HG03159 (cell line): ENCODE data around the gene A1CF.

ENCODE experiments used
- ATAC-seq: cut with Tn5 transposase; IDR thresholded peaks from one replicate; pipeline ENCODE4 v1.9.1; 2021; ENCODE audit warnings: mild to moderate bottlenecking, moderate library complexity; ENCODE audit not compliant: unreplicated experiment

A1CF gene

DNA sequence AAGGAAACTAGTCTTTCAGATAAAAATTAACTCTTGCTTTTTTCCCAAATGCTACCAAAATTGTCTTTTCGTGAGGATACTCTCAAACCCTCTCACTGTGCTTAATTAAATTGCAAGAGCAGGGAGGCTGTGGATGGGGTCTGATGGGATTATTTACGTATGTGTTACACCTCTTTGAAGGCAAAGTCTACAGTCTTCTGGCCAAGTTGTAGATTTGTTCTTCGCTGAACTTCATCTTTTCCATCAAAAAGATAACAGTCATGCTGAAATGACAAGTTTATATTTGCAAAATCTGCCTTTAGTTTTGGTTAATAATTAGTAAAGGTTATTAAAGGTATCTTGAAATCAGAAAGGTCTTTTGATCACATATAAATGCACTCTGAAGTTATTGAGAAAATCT is 22.7 kb downstream of the A1CF start:
- no peak for ATAC-seq

DNA sequence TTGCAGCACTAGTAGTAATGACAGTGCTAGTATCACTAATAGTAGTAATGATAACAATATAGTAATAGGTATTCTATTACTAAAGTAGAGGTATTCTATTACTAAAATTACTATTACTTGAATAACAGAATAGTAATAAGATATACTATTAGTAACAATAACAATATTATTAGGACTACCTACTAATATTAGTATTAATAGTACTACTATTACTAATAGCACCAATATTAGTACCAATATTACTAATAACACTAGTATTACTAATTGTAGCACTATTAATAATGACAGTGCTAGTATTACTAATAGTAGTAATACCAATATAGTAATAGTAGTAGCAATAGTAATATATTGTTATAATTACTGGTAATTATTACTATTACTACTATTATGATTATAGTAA is 24.1 kb downstream of the A1CF start:
- no peak for ATAC-seq

DNA sequence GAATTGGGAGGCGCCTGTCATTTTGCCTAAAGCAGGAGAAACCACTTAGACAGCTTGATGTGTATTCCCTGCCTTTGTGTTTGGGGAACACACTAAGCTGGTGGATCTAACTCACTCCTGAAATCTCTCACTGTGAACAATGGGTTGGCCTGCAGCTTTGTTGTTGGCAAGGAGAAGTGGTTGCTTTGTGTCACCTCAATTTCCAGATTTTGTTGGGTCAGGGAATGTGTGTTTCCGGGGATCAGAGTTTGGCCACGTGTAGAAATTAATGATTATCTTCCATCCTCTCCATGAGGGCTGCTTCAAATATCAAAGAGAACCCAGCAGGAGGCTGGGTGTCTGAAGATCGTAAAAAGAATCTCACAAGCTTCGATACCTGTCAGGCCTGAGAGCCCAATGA is 27.8 kb downstream of the A1CF start:
- ATAC-seq: no peak

DNA sequence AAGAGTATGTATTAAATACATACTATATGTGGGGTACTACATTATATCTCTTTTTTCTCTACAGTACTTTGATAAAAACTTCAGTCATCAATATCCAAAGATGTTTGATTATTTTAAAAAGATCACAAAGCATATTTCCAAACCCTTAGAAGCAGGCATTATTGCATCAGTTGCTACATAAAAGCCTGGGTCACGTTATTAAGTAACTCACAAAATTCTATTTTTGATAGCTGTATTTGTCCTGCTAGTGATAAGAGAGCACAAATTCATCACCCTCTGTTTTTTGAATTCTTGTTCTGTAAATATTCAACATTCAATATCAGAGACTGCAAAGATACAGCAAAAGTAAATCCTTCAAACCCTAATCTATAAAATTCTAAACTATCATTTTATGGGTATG is 30.0 kb downstream of the A1CF start:
- no peak for ATAC-seq

DNA sequence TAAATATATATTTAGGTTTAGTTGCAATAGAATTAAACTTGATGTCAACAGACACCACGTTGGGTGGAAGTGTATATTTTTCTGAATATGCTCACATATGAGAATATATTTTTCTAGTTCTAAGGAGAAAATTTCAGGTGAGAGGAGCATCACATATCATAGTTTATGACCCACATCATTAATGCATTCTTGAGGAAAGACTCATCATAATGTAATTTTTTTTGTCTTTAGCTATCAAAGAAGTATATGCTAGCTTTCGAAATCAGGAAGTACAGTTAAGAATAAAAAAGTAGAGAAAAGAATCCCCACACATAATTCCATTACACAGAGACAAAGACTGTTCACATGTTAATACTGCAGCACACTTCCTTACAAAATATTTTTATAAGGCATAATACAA is 30.4 kb downstream of the A1CF start:
- ATAC-seq: no peak

DNA sequence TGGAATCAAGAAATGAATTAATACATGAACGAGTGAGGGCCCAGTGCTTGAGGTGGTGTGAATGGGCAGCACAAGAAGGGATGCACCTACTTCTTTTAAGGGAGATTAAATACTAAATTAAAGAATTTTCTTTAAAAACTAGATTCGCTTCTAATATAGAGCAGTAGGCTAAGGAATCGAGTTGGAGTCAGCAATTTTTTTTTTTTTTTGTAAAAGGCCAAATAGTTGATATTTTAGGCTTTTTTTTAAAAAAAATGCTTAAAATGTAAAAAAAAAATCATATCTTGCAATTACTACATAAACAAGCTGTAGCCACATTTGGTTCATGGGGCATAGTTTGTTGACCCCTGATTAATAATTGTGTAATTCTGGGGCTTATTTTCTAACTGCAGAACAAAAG is 31.9 kb downstream of the A1CF start:
- no peak for ATAC-seq

DNA sequence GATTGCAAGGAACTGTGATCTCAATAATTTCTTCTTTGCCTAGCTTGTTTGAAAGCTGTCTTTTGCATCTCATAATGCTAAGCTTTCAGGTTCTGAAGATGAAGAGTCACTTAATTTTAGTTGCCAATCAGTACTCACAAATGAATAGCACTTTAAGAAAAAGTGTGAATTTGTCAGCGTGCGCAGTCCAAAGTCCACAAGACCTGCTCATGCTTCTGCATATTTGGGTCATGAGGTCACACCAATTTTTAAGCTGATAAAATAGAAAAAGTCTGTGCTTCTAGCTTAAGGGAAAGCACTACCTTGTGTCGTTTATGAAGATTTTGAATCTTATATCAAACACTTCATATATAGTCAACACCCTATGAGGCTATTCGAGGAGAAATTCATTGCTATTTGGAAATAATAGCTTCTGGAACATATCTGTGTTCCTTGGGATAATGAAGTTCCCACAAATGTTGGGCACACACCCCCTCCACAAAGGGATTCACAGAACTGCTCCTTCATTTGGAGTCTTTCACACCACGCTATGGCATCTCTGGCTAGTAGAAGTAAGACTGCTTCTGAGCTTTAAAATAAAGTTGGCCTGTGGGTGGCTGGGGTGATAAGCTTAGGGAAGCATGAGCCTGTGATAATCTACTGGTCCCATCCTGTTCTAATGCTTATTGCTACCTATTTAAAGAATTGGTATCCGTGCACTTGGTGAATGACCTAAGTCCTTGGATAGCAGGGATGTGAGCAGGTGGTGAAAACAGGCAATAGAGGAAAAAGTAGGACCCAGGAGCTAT is 33.3 kb downstream of the A1CF start:
- ATAC-seq: no peak

DNA sequence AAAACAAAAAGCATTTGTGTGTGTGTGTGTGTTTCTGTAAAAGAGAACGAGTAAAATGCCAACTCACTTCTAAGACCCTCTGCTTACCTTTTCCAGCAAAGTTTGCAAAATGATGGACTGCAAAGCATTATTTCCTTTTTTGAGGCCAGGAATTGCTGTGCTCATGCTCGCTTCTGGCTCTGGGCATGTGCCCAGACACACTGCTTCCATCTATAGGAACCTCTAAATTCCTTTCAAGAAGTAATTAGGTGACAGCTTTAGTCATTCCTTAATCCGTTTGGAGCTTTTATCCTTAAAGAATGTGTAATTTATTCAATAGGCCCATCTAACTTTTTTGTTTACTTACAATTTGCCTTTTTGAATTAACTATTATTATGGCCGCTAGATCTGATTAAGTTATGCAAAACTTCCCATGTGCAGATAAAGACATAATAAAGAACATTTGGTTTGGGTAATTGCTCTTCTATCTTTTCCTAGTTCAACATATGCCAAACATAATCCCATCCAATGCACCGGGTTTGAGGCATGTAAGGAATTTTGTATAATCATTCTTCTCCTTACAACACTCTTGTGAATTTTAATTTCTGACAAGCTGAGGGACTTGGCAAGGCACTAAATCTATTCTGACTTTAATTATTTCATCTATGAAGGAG is 34.7 kb downstream of the A1CF start:
- no peak for ATAC-seq

DNA sequence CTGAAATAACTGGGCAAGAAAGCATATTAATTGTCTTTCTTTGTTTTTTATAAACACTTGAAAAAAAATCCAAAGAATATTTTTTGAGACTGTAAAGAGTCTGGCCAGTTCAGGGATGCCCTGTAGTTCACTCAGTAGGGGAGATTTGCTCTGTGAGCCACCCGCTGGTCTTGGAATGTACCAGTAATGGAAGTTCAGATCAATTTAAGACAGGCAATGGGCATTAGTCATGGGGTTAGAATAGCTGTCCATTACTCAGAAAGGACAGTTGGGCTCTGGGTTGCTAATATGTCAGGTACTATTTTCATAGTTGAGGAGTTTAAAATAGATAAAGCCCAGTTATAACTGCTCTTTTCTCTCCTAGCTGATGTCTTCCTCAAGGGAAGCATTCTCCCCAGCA is 38.7 kb downstream of the A1CF start:
- ATAC-seq: no peak

DNA sequence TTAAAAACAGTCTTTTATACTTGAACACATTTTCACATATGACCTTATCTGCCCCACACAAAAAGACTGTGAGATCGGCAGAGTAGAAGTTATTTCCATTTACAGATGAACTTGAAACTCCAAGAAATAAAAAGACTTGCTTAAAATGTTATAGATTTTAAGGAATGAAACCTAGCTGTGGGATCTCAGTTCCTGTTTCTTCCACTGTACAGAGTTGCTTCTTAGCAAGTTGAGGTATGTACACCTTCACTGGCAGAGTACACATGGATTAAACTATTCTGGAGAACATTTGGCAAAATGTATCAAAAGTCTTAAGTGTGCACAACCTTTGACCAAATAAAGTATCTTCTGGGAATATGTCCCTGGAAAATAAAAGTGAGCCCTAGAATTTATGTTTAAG is 48.3 kb downstream of the A1CF start:
- ATAC-seq: no peak

DNA sequence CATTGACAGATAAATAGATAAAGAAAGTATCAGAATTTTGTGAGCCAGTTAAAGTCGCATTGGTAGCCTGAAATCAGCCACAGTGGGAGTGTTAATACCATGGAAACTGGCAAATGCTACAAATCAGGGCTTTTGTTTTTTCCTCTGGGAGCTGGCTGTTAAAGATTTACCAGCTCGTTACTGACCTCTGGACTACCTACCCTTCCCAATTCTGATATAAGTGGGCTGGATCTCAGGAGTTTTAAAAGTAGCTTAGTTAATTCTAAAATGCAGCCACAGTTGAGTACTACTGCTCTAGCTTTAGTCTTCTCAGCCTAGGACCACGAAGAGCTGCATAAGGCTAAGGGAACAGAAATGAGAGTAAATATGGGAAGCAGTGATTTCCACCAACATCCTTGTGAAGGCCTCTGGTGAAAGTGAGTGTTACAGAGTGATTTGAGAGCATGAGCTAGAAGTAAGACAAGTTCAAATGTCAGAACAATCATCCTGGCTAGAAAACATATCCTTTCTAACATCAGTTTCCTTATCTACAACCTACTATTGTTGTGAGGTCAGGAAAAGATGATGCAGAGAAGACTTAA is 53.2 kb downstream of the A1CF start:
- ATAC-seq: no peak

DNA sequence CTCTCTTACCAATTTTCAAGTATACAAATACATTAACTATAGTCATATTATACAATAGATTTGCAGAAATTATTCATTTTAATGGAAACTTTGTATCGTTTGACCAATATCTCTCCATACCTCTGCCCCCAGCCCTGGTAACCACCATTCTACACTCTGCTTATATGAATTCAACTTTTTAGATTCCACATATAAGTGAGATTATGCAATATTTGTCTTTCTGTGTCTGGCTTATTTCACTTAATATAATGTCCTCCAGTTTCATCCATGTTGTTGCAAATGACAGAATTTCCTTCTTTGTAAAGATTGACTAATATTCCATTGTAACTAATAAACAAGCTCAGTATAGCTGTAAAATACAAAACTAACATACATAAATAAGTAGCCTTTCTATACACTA is 55.4 kb downstream of the A1CF start:
- ATAC-seq: no peak

DNA sequence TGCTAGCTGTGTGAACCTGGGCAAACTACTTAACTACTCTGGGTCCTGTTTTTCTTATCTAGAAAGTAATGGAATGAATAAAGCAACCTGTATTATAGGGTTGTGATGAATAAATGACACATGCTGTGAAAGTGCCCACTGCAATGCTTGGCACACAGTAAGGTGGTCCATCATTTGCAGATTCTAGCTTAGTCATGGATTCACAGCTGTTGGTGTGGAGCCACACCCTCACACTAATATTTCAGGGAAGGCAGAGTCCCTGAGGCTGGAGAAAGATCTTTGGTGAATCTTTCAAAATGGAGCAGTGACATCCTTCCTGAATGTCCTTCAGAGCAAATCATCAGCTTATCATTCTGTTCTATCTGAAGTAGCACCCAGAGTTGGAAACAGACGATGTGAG is 60.6 kb downstream of the A1CF start:
- ATAC-seq: no peak

DNA sequence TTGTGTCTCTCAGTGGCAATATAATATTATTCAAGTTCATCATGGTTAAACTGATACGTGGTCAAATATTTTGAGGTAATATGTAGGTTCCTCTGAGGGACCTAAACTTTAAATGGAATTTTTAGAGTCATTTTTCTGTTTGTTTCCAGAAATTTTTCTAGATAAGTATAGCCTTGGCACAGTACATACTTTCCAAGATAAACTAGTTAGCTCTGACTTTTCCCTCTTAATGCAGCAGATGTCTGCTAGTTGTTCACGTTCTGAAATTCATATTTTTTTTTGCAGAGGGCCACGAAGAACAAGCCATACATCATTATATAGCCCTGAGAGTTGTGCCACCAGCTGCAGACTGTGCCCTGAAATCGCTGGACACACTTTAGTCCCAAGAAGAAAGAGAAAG is 61.6 kb downstream of the A1CF start:
- no peak for ATAC-seq

DNA sequence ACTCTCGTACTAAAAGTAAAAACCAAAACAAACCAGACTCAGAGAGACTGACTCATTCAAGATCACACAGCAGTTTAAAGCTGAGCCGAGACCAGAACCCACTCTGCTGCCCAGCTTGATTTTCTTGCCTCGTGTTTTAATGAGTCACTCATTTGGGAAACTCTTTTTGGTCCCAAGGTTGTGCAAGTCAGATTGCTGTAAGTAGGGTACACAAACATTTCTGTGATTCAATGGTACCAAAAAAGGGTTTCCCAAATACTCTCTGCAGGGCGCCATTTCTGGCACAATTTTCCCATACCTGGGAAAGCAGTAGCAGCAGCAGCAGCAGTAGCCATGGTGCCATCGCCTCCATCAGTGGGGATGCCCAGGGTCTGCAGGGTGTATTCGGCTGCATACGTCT is 75.8 kb downstream of the A1CF start:
- no peak for ATAC-seq

DNA sequence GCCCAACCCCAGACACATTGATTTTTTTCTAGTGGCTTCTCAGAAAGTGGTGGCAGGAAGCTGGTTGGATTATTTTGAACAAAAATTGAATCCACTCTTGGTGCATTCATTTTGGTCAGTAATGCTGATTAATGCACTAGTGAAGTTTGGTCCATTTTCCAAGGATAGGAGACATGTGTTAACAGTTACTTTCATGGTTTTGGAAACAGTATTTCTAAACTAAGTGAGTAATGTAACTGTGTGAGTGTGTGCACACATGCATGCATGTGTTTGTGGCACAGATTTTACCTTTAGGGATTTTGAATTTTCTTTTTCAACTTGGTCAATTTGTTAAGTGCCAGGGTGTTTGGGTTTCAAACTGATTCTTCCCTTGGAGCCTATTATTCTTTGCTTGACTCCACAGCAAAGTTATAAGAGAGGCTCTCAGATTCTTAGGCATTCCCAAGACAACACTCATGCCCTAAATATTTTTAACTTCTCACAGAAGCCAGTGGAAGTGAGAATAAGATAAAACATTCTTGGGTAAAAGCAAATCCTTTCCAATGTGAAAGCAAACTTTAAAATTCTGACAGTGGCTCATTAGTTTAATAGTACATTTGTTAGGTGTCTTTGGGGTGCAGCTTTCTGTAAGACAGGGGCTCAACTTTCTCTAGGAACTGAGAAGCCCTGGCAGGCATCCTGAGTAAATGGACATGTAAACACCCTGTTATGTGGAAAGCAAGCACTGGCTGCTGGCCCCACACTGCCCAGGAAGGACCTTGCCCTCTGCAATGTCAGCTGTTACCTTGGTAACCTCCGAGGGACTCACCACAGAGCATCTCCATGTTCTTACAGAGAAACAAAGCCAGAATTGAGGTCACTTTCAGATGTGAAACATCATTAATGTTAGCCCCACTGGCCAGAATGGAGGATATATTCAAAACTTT is 77.3 kb downstream of the A1CF start:
- ATAC-seq: no peak

DNA sequence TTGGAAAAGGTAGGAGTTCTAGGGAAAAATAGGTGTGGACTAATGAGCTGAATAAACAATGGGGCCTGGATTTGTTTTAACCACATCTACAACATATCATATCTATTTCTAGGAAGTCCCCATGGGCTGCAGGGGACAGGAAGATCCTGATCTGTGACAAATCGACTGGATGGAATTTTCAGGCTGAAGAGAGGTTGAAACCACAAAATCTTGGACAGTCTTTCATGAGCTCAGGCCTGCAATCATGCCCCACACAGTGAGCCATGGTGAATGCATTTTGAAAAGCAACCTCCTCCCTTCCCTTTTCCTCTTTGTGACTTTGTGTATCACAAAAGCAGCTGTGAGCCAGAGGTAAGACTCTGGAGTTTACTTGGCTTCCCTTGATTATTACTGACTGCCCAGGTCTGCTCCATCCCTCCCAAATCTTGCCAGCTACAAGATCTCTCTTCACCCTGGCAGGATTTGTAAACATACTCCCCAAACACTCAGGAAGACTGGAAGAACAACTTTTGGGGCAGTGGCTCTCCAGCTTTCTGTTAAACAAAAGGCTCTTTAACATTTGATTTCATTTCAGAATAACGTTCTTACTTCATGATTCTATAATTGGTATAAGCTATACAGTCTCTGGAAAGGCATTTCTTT is 79.3 kb downstream of the A1CF start:
- ATAC-seq: no peak

DNA sequence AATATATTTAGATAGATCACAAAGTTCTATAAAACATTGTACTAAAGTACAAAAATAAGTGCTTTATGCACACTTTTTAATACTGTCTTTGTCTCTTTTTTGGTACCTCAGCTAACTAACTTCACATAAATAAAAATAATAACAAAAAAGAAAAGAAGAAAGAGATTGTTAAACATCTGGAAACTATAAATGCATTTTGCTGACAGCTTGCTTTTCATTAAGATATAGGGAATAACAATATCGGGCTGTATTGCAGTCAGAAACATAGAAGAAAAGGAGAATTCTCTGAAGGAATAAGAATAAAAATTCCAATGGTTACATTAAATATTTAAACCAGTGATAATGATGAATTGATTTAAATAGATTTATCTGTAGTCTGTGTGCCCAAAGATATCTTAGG is 85.8 kb downstream of the A1CF start:
- ATAC-seq: no peak

DNA sequence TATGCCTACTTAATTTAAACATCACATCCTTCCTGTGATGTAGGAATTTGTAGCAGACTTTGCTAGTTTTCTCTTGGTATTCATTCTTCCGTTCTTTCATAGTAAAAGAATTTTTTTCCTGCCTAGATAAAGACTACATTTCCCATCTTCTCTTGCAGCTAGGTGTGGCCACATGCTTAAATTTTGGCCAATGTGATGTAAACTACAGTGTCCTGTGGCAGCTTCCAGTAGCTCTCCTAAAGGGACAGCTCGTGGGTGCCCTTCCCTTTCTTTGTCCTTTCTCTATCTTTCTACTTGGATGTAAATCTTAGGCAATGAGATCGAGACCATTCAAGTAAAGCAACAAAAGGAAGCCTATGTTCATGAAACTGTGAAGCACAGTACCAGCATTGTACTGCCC is 87.1 kb downstream of the A1CF start:
- ATAC-seq: no peak

DNA sequence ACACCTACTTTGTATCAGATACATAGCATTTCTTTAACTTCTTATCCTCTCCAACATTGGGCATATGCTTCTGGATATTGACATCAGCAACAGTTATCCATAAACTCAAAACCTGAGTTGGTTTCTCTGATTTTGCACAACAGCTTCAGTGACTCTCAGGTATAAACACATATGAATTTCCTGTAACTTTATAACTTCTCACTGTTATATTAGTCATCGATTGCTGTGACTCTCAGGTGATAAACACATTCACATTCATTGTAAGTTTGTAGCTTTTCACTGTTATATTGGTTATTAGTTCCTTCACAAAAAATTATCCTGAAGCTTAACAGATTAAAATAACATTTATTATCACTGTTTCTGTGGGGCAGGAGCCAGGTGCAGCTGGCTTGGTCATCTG is 88.7 kb downstream of the A1CF start:
- no peak for ATAC-seq

DNA sequence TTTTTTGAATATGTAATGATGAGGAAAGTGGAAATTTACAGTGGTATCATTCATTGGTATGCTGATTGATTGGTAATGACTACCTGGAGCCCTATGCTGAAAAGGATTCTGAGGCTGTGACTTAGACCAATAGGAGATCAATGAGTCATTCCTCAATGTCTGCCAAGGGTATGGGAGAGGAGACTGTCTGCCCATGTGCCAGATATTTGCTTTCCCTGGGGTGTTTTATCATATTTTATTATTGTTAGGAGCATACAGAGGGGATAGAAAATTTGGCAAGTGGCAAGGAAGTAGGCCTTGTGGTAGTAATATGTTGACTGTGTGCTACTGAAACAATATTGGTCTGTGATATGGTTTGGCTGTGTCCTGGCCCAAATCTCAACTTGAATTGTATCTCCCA is 90.9 kb downstream of the A1CF start:
- ATAC-seq: no peak
